RWPE1 (cell line): Measurements from ENCODE around the gene ANKHD1.

Source experiments
- CTCF ChIA-PET: fragments of 350-600 bp; sonication (Branson Sonifier 250); formaldehyde crosslinking; extraction: SDS; loops from one replicate; lab custom pipeline; 2021; lab: Yijun Ruan, JAX
- POLR2A ChIA-PET: fragments of 400-600 bp; formaldehyde crosslinking; extraction: SDS; loops from one replicate; lab custom pipeline; 2020; ENCODE audit warnings: antibody characterized with exemption; ENCODE audit not compliant: low non-redundant PET; lab: Yijun Ruan, JAX
- DNase-seq: peaks from one replicate; pipeline ENCODE4 v3.0.0; 2012; ENCODE audit warnings: low spot score
- H3K27ac ChIP-seq: fragments of 450-650 bp; 2 replicates; pipeline ENCODE4 v1.5.1; 2017
- TF ChIP-seq, protein P1 (sequence below): fragments of 450-650 bp; conservative IDR thresholded peaks from 2 replicates; pipeline ENCODE4 v1.5.1; 2017; ENCODE audit warnings: low read depth, mild to moderate bottlenecking

ANKHD1 gene

DNA sequence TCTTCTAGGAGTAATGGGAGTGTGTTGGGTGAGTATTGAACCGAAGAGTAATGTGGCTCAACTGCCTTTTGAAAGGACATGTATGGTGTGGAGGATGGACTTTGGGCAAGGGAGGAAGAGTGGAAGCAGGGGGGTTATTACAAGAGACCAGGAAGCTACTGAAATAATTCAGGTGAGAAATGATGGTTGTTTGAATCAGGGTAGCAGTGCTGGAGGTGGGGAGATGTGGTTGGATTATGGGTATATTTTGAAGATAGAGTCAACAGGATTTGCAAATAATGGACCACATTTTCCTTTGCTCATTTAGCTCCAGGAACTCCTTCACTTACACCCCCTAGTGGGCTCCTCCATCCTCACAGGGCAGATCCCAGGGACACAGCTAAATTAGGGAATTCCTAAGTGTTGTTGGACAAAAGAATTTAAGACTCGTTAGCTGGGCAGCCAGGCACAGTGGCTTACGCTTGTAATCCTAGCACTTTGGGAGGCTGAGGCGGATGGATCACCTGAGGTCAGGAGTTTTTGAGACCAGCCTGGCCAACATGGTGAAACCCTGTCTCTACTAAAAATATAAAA, 42.8 kb upstream of the ANKHD1 start:
- TF ChIP-seq, protein P1, sequence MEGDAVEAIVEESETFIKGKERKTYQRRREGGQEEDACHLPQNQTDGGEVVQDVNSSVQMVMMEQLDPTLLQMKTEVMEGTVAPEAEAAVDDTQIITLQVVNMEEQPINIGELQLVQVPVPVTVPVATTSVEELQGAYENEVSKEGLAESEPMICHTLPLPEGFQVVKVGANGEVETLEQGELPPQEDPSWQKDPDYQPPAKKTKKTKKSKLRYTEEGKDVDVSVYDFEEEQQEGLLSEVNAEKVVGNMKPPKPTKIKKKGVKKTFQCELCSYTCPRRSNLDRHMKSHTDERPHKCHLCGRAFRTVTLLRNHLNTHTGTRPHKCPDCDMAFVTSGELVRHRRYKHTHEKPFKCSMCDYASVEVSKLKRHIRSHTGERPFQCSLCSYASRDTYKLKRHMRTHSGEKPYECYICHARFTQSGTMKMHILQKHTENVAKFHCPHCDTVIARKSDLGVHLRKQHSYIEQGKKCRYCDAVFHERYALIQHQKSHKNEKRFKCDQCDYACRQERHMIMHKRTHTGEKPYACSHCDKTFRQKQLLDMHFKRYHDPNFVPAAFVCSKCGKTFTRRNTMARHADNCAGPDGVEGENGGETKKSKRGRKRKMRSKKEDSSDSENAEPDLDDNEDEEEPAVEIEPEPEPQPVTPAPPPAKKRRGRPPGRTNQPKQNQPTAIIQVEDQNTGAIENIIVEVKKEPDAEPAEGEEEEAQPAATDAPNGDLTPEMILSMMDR = peak; percentile 49
- DNase-seq = peak; percentile 74
- ChIA-PET POLR2A (interaction anchor here (0.7 kb wide), 1 partner anchor 15 kb away, joined by 4 read pairs; no protein-coding TSS in a partner anchor), CTCF (interaction anchor here (0.5 to 2.3 kb wide), 12 partner anchors 8 to 572 kb away, joined by 3 to 44 read pairs (median 4); no protein-coding TSS in a partner anchor)
- no peak overlapping the region for H3K27ac ChIP-seq

DNA sequence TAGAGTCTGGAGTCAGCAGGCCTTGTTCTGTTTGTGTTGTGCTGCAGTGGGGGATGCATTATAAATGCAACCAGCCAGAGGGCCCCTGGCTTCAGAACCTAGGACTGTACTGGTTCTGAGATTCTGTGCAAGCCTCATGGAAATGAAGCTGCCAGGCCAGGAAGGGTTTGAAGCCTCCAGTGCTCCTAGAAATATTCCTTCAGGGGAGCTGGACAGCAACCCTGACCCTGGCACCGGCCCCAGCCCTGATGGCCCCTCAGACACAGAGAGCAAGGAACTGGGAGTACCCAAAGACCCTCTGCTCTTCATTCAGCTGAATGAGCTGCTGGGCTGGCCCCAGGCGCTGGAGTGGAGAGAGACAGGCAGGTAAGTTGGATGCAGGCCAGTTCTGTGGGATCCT, 41.5 kb upstream of the ANKHD1 start, which contains the start of gene SLC4A9:
Gene SLC4A9 (plus strand): TSS at position 94 of the 400 bp plus-strand sequence. CDS start 43 bp downstream, at position 137.
- ChIA-PET CTCF (interaction anchor here (0.9 to 1.2 kb wide), 3 partner anchors 13 to 116 kb away, joined by 4 to 8 read pairs (median 4); no protein-coding TSS in a partner anchor), POLR2A (no interaction called here)
- TF ChIP-seq, protein P1 = no peak

DNA sequence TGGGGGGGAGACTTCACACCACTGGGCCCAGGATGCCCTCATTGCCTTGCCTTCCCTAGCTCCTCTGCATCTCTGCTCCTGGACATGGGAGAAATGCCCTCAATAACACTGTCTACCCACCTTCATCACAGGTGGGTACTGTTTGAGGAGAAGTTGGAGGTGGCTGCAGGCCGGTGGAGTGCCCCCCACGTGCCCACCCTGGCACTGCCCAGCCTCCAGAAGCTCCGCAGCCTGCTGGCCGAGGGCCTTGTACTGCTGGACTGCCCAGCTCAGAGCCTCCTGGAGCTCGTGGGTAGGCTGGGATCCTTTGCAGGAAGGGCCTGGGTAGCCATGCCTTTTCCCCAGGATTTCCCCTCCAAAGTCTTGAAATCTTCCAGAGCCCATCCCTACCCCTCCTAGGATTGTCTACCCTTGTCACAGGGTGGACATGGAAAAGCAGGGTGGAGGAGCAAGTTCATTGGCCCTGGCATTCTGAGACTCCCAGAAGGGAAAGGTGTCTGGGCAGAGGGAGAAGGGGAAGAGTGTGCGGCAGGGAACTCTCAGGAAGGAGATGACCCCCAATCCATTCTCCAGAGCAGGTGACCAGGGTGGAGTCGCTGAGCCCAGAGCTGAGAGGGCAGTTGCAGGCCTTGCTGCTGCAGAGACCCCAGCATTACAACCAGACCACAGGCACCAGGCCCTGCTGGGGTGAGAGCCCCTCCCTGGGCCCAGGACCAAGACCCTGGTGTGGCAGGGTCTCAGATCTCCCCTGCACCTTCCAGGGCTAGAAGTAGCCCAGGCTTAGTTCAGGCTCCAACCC, 40.8 kb upstream of the ANKHD1 start:
- CTCF ChIA-PET = interaction anchor here (0.7 to 1.3 kb wide), 5 partner anchors 9 to 629 kb away, joined by 4 to 8 read pairs (median 4); no protein-coding TSS in a partner anchor
- H3K27ac ChIP-seq = no peak overlapping the region
- no peak for DNase-seq
- POLR2A ChIA-PET = no interaction called here
- TF ChIP-seq, protein P1 = no peak

More for the DNA sequence above, 41.5 kb upstream of the ANKHD1 start, which contains the start of gene SLC4A9:
- no peak for DNase-seq
- H3K27ac ChIP-seq = no peak within 1 kb of the TSS

DNA sequence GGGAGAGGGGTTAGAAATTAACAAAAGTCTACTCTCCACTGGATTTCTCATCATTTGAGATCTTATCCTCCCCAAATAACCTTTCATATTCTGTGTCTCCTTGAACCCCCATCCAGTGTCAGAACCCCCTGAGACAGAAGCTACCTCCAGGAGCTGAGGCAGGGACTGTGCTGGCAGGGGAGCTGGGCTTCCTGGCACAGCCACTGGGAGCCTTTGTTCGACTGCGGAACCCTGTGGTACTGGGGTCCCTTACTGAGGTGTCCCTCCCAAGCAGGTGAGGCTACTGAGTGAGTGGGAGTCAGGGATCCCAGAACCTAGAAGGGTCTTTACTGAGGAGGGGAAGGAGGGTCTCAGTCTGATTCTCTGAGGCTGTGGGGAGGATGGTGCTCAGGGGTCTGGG, 39.7 kb upstream of the ANKHD1 start:
- TF ChIP-seq, protein P1 = no peak
- CTCF ChIA-PET = interaction anchor here (0.5 to 2.4 kb wide), 4 partner anchors 10 to 630 kb away, joined by 4 to 15 read pairs (median 4); no protein-coding TSS in a partner anchor
- no peak overlapping the region for H3K27ac ChIP-seq
- POLR2A ChIA-PET = no interaction called here
- DNase-seq = no peak

DNA sequence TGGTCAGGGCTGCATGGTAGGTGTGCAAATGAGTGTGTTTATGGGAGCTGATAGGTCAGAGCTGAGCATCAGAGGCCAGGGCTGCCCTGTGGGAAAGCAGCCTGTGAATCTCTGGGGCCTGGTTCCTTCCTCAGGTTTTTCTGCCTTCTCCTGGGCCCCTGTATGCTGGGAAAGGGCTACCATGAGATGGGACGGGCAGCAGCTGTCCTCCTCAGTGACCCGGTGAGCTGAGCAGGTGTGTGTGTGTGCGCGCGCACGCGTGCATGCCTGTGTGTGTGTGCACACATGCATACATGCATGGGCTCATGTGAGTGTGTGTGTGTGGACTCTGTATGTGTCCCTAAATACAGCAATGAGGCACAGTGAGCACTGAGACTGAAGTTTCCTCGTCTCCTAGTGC, 39.3 kb upstream of the ANKHD1 start:
- TF ChIP-seq, protein P1 = no peak
- CTCF ChIA-PET = interaction anchor here (0.5 to 2.4 kb wide), 2 partner anchors 11 to 63 kb away, joined by 4 to 15 read pairs; no protein-coding TSS in a partner anchor
- no peak for DNase-seq
- no peak overlapping the region for H3K27ac ChIP-seq
- POLR2A ChIA-PET = no interaction called here
